Endodermal cell (in vitro differentiated cells): ENCODE results near the gene MERTK. TPM values are rescaled to one million over a fixed set of nuclear protein-coding genes. Genes with fewer than 3 reads are reported as not detected.
A peak's percentile ranks its signal among the peaks of the same experiment; 100 is the strongest.

Experiments
- DNase-seq: peaks from one replicate; pipeline ENCODE4 v3.0.0-alpha.2; 2017
- H3K27ac ChIP-seq: 2 replicates; pipeline ENCODE4 v1.5.1; 2013; ENCODE audit warnings: mild to moderate bottlenecking, low read depth, low read length, moderate library complexity
- H3K27me3 ChIP-seq: 2 replicates; pipeline ENCODE4 v1.6.1; 2013; ENCODE audit warnings: mild to moderate bottlenecking, low read length, moderate library complexity; ENCODE audit not compliant: insufficient read depth, control insufficient read depth, poor library complexity, severe bottlenecking
- H3K36me3 ChIP-seq: 2 replicates; pipeline ENCODE4 v1.7.0; 2013; ENCODE audit warnings: mild to moderate bottlenecking, low read length, moderate library complexity; ENCODE audit not compliant: control insufficient read depth, insufficient read depth
- H3K4me1 ChIP-seq: one replicate; pipeline ENCODE4 v1.7.0; 2013; ENCODE audit warnings: low read length; ENCODE audit not compliant: control insufficient read depth, insufficient read depth
- H3K4me3 ChIP-seq: 2 replicates; pipeline ENCODE4 v1.5.1; 2013; ENCODE audit warnings: mild to moderate bottlenecking, low read length, moderate library complexity
- H3K9ac ChIP-seq: 2 replicates; pipeline ENCODE4 v1.6.1; 2013; ENCODE audit warnings: mild to moderate bottlenecking, low read length, moderate library complexity; ENCODE audit not compliant: poor library complexity, severe bottlenecking; ENCODE audit errors: extremely low read depth
- H3K9me3 ChIP-seq: 2 replicates; pipeline ENCODE4 v1.6.1; 2013; ENCODE audit warnings: mild to moderate bottlenecking, low read length, moderate library complexity; ENCODE audit not compliant: control insufficient read depth
- H3K27ac Mint-ChIP-seq: 2 replicates; pipeline ENCODE4 v1.8.0; 2020; ENCODE audit warnings: mixed read lengths
- H3K27me3 Mint-ChIP-seq: 2 replicates; pipeline ENCODE4 v1.8.0; 2021; ENCODE audit warnings: mild to moderate bottlenecking, mixed read lengths; ENCODE audit not compliant: insufficient read depth
- H3K36me3 Mint-ChIP-seq: 2 replicates; pipeline ENCODE4 v1.8.0; 2020; ENCODE audit warnings: low read depth, mixed read lengths
- H3K4me1 Mint-ChIP-seq: 2 replicates; pipeline ENCODE4 v1.8.0; 2020; ENCODE audit warnings: mixed read lengths
- H3K4me3 Mint-ChIP-seq: 2 replicates; pipeline ENCODE4 v1.8.0; 2020; ENCODE audit warnings: mild to moderate bottlenecking, moderate library complexity, mixed read lengths
- H3K9me3 Mint-ChIP-seq: 2 replicates; pipeline ENCODE4 v1.8.0; 2020; ENCODE audit warnings: mild to moderate bottlenecking, mixed read lengths
- CTCF ChIP-seq: fragments of 200-600 bp; sonication (generic); conservative IDR thresholded peaks from 2 replicates; pipeline ENCODE4 v1.5.0; 2021; ENCODE audit warnings: antibody characterized with exemption, mild to moderate bottlenecking
- WGBS, 2 experiments: methylation state at CpG; one replicate each; pipeline versions ENCODE4 v1.1.5 to v1.1.7; 2013; ENCODE audit warnings: missing lambda C conversion rate in 2 of 2, mixed read lengths in 1 of 2; ENCODE audit not compliant: insufficient coverage in 1 of 2, insufficient read length in 1 of 2; 5-methylcytosine and 5-hydroxymethylcytosine counted together
- total RNA-seq, 2 donors: library from RNA; stranded (reverse); fragmentation: NEBNext Ultra II Directional in 1 of 2; extraction: Animal tissue kit (Norgen Biotek cat#: 25700) in 1 of 2; gene quantifications; 2 replicates in 1 of 2; 3 replicates in 1 of 2; pipeline ENCODE4 v1.2.1, GENCODE V29; 2021

MERTK gene
- total RNA-seq, 2 donors from 2014 or later, result 22.3 to 36.6 TPM

GRCh38 chr2:112019569-112019982 is 121.2 kb downstream of the MERTK start:
- peak overlapping the region; percentile 78 for H3K27ac Mint-ChIP-seq
- no peak overlapping the region for H3K9ac ChIP-seq
- H3K9me3 Mint-ChIP-seq, result peaks cover 7% of the 10 kb centered on the region
- peak; percentile 60 for DNase-seq
- H3K9me3 ChIP-seq, result no peaks in the 10 kb centered on the region
- peaks cover 74% of the 10 kb centered on the region for H3K36me3 Mint-ChIP-seq
- WGBS, 2 experiments, result 72 to 90% methylated on average over 3 to 4 of the region's 4 CpGs
- no peak overlapping the region for H3K4me3 ChIP-seq
- no peak overlapping the region for H3K27ac ChIP-seq
- TF ChIP-seq CTCF, result no peak
- H3K4me3 Mint-ChIP-seq, result no peak overlapping the region
- H3K36me3 ChIP-seq, result peaks cover 92% of the 10 kb centered on the region
- no peaks in the 10 kb centered on the region for H3K27me3 Mint-ChIP-seq
- H3K4me1 ChIP-seq, result peaks cover 9% of the 10 kb centered on the region
- no peaks in the 10 kb centered on the region for H3K27me3 ChIP-seq
- peaks cover 24% of the 10 kb centered on the region for H3K4me1 Mint-ChIP-seq

GRCh38 chr2:112020561-112020960 is 122.2 kb downstream of the MERTK start:
- WGBS, 2 experiments, result 90 to 92% methylated on average over 2 to 3 of the region's 3 CpGs
- no peaks in the 10 kb centered on the region for H3K9me3 ChIP-seq
- H3K27me3 Mint-ChIP-seq, result no peaks in the 10 kb centered on the region
- peaks cover 91% of the 10 kb centered on the region for H3K36me3 ChIP-seq
- peaks cover 7% of the 10 kb centered on the region for H3K9me3 Mint-ChIP-seq
- peak; percentile 75 for TF ChIP-seq CTCF
- H3K9ac ChIP-seq, result no peak overlapping the region
- no peak overlapping the region for H3K27ac ChIP-seq
- H3K36me3 Mint-ChIP-seq, result peaks cover 70% of the 10 kb centered on the region
- peak overlapping the region; percentile 53 for H3K27ac Mint-ChIP-seq
- H3K4me3 Mint-ChIP-seq, result no peak overlapping the region
- H3K27me3 ChIP-seq, result no peaks in the 10 kb centered on the region
- H3K4me3 ChIP-seq, result no peak overlapping the region
- peaks cover 24% of the 10 kb centered on the region for H3K4me1 Mint-ChIP-seq
- peak; percentile 79 for DNase-seq
- peaks cover 9% of the 10 kb centered on the region for H3K4me1 ChIP-seq

- Histone ChIP-seq H3K4me1 (peaks cover 9% of the 10 kb centered on the region), H3K36me3 (peaks cover 91% of the 10 kb centered on the region), H3K9me3 (no peaks in the 10 kb centered on the region), H3K27me3 (no peaks in the 10 kb centered on the region), H3K4me3 (no peak overlapping the region), H3K9ac (no peak overlapping the region), H3K27ac (no peak overlapping the region)
- Mint-ChIP-seq H3K27me3 (no peaks in the 10 kb centered on the region), H3K4me3 (no peak overlapping the region), H3K4me1 (peaks cover 25% of the 10 kb centered on the region), H3K27ac (no peak overlapping the region), H3K9me3 (peaks cover 7% of the 10 kb centered on the region), H3K36me3 (peaks cover 67% of the 10 kb centered on the region)
- TF ChIP-seq CTCF, result no peak
- WGBS, 2 experiments, result 96% methylated on average over 10 of the region's 10 CpGs
- no peak for DNase-seq
These were observed 122.9 kb downstream of the MERTK start for GRCh38 chr2:112021290-112021689.
